OCI-LY3 (cell line): Measurements from ENCODE around the gene ATP1A4.

Source experiments
- CTCF ChIP-seq: fragments of 200-600, 300-600 bp; sonication (generic); IDR thresholded peaks from 2 replicates; pipeline ENCODE4 v1.5.1; 2014; ENCODE audit warnings: antibody characterized with exemption, low read length, low read depth
- EZH2phosphoT487 ChIP-seq: fragments of 200-600 bp; shearing (Covaris generic); IDR thresholded peaks from 2 replicates; pipeline ENCODE4 v1.6.1; 2018; ENCODE audit warnings: antibody characterized with exemption, mixed run types, low read depth

GRCh38 chr1:160117709-160118183, 33.7 kb upstream of the ATP1A4 start:
- TF ChIP-seq CTCF (no peak), EZH2phosphoT487 (no peak)
